ENCODE measurements around the gene PARL. TPM values are rescaled to one million over a fixed set of nuclear protein-coding genes. Genes with fewer than 3 reads are reported as not detected.

PARL gene
- total and polyA plus RNA-seq, 2 donors (not counting 1 experiment from before 2014, with no cell fraction given), result 23.5 to 46.7 TPM

- ATAC-seq (ENCODE audit: low read depth), result no peak
- H3K9me3 ChIP-seq (ENCODE audit: control extremely low read depth in 1 of 3, control insufficient read depth in 2 of 3, insufficient read depth in 1 of 3, low read length in 2 of 3), result no peaks in the 10 kb centered on the region
- intact Hi-C loops (cut with micrococcal nuclease), result no loop called here
- H3K4me1 Mint-ChIP-seq, result no peaks in the 10 kb centered on the region
- no peak overlapping the region for H3K4me3 Mint-ChIP-seq
- 98% methylated on average over 6 of the region's 6 CpGs for WGBS (ENCODE audit: insufficient coverage)
- POLR2A ChIA-PET, result no interaction called here
- no peak for TF ChIP-seq EZH2 (IDR thresholded peaks at IDR 0.05; ENCODE audit: borderline replicate concordance, insufficient read depth, low read depth, low read length, poor library complexity, severe bottlenecking)
- TF ChIP-seq CTCF (IDR thresholded peaks at IDR 0.05), result no peak
- H3K27ac Mint-ChIP-seq, result no peak overlapping the region
- peaks cover 1 to 70% of the 10 kb centered on the region in 2 experiments for H3K36me3 ChIP-seq (replicated peaks in 1 of 2; ENCODE audit: control extremely low read depth in 1 of 2, control insufficient read depth in 1 of 2, extremely low read depth in 1 of 2, insufficient read depth in 2 of 2, low read length in 1 of 2)
- H3K4me2 ChIP-seq (replicated peaks; ENCODE audit: low read depth, low read length, poor library complexity, severe bottlenecking), result no peak overlapping the region
- no peaks in the 10 kb centered on the region for H3K9me3 Mint-ChIP-seq (ENCODE audit: insufficient read depth)
- CTCF ChIA-PET, result no interaction called here
- H3K4me3 ChIP-seq (ENCODE audit: control extremely low read depth in 1 of 5, extremely low read depth in 1 of 5, insufficient read depth in 1 of 5, low read depth in 2 of 5, low read length in 4 of 5), result no peak overlapping the region
- no peak overlapping the region for H3K27ac ChIP-seq (ENCODE audit: low read length in 2 of 2)
- H3K9ac ChIP-seq (ENCODE audit: low read length), result no peak overlapping the region
- H3K27me3 Mint-ChIP-seq, result no peaks in the 10 kb centered on the region
- H3K4me1 ChIP-seq (ENCODE audit: control insufficient read depth in 2 of 2, insufficient read depth in 2 of 2, low read length in 2 of 2), result no peaks in the 10 kb centered on the region
- H2AFZ ChIP-seq (ENCODE audit: insufficient read depth, low read depth, low read length, poor library complexity, severe bottlenecking), result no peak overlapping the region
- H4K20me1 ChIP-seq (ENCODE audit: control insufficient read depth, insufficient read depth, low read length, poor library complexity, severe bottlenecking), result no peaks in the 10 kb centered on the region
- no peak for DNase-seq
- H3K79me2 ChIP-seq (ENCODE audit: control insufficient read depth, insufficient read depth, low read length), result no peaks in the 10 kb centered on the region
- no peaks in the 10 kb centered on the region for H3K27me3 ChIP-seq (replicated peaks in 1 of 4; ENCODE audit: control extremely low read depth in 1 of 4, control insufficient read depth in 3 of 4, insufficient read depth in 4 of 4, low read length in 3 of 4)
Measured at GRCh38 chr3:183802989-183803388, 81.7 kb downstream of the PARL start.

- H3K9ac ChIP-seq (ENCODE audit: low read length), result no peak overlapping the region
- H3K9me3 ChIP-seq (ENCODE audit: control extremely low read depth in 1 of 3, control insufficient read depth in 2 of 3, insufficient read depth in 1 of 3, low read length in 2 of 3), result no peaks in the 10 kb centered on the region
- Mint-ChIP-seq H3K27me3 (no peaks in the 10 kb centered on the region), H3K4me1 (no peaks in the 10 kb centered on the region), H3K27ac (no peak overlapping the region), H3K9me3 (ENCODE audit: insufficient read depth) (no peaks in the 10 kb centered on the region), H3K4me3 (no peak overlapping the region)
- no peaks in the 10 kb centered on the region for H3K27me3 ChIP-seq (replicated peaks in 1 of 4; ENCODE audit: control extremely low read depth in 1 of 4, control insufficient read depth in 3 of 4, insufficient read depth in 4 of 4, low read length in 3 of 4)
- no peak overlapping the region for H3K4me3 ChIP-seq (ENCODE audit: control extremely low read depth in 1 of 5, extremely low read depth in 1 of 5, insufficient read depth in 1 of 5, low read depth in 2 of 5, low read length in 4 of 5)
- POLR2A ChIA-PET, result no interaction called here
- H3K27ac ChIP-seq (ENCODE audit: low read length in 2 of 2), result no peak overlapping the region
- no peak for DNase-seq
- no peaks in the 10 kb centered on the region for H4K20me1 ChIP-seq (ENCODE audit: control insufficient read depth, insufficient read depth, low read length, poor library complexity, severe bottlenecking)
- no peaks in the 10 kb centered on the region for H3K79me2 ChIP-seq (ENCODE audit: control insufficient read depth, insufficient read depth, low read length)
- 94% methylated on average over 3 of the region's 5 CpGs for WGBS (ENCODE audit: insufficient coverage)
- CTCF ChIA-PET, result no interaction called here
- H3K4me2 ChIP-seq (replicated peaks; ENCODE audit: low read depth, low read length, poor library complexity, severe bottlenecking), result no peak overlapping the region
- intact Hi-C loops (cut with micrococcal nuclease), result no loop called here
- no peak for ATAC-seq (ENCODE audit: low read depth)
- H3K36me3 ChIP-seq (replicated peaks in 1 of 2; ENCODE audit: control extremely low read depth in 1 of 2, control insufficient read depth in 1 of 2, extremely low read depth in 1 of 2, insufficient read depth in 2 of 2, low read length in 1 of 2), result peaks cover 1 to 60% of the 10 kb centered on the region in 2 experiments
- H3K4me1 ChIP-seq (ENCODE audit: control insufficient read depth in 2 of 2, insufficient read depth in 2 of 2, low read length in 2 of 2), result no peaks in the 10 kb centered on the region
- TF ChIP-seq CTCF (IDR thresholded peaks at IDR 0.05) (no peak), EZH2 (IDR thresholded peaks at IDR 0.05; ENCODE audit: borderline replicate concordance, insufficient read depth, low read depth, low read length, poor library complexity, severe bottlenecking) (no peak)
- H2AFZ ChIP-seq (ENCODE audit: insufficient read depth, low read depth, low read length, poor library complexity, severe bottlenecking), result no peak overlapping the region
Measured at GRCh38 chr3:183801601-183802000, 83.1 kb downstream of the PARL start.
